ENCODE results near the gene LCLAT1.

Gene LCLAT1

GRCh38 chr2:30664761-30665358 is 217.8 kb downstream of the LCLAT1 start:
- no peaks in the 10 kb centered on the region for H3K9me2 ChIP-seq (replicated peaks; ENCODE audit: insufficient read depth, low read length)
- peaks cover 23% of the 10 kb centered on the region; the same call in 1 of the 2 replicates for H3K9me3 ChIP-seq (ENCODE audit: insufficient read depth, low read length)
- H3K79me2 ChIP-seq (ENCODE audit: insufficient read depth, low read length) = no peaks in the 10 kb centered on the region
- no peak overlapping the region for H2AFZ ChIP-seq (ENCODE audit: low read depth, low read length, severe bottlenecking)
- no peak overlapping the region for H3K27ac ChIP-seq (ENCODE audit: low read depth, low read length)
- H3K9ac ChIP-seq (ENCODE audit: low read length) = no peak overlapping the region
- H3K4me2 ChIP-seq (ENCODE audit: low read depth, low read length, poor library complexity, severe bottlenecking) = no peak overlapping the region
- H3F3A ChIP-seq (ENCODE audit: insufficient read depth) = no peaks in the 10 kb centered on the region
- H3K27me3 ChIP-seq (ENCODE audit: low read length) = no peaks in the 10 kb centered on the region
- H4K20me1 ChIP-seq (ENCODE audit: low read depth, low read length) = no peaks in the 10 kb centered on the region
- no peak for TF ChIP-seq CTCF (IDR thresholded peaks at IDR 0.05; ENCODE audit: insufficient read depth, low read length, poor library complexity, severe bottlenecking)
- TF ChIP-seq EZH2phosphoT487 (conservative IDR thresholded peaks at IDR 0.05; ENCODE audit: low read length) = no peak
- no peak overlapping the region for H3K4me3 ChIP-seq (ENCODE audit: insufficient read depth, low read length, poor library complexity, severe bottlenecking)
- no peaks in the 10 kb centered on the region; the same call in 1 of the 2 replicates for H3K36me3 ChIP-seq (ENCODE audit: low read length)

- Histone ChIP-seq H3K4me2 (ENCODE audit: low read depth, low read length, poor library complexity, severe bottlenecking) (no peak overlapping the region), H3K27me3 (ENCODE audit: low read length) (no peaks in the 10 kb centered on the region), H3K79me2 (ENCODE audit: insufficient read depth, low read length) (no peaks in the 10 kb centered on the region), H2AFZ (ENCODE audit: low read depth, low read length, severe bottlenecking) (peak overlapping the region; percentile 21), H3K4me3 (ENCODE audit: insufficient read depth, low read length, poor library complexity, severe bottlenecking) (no peak overlapping the region), H3F3A (ENCODE audit: insufficient read depth) (no peaks in the 10 kb centered on the region), H3K36me3 (ENCODE audit: low read length) (no peaks in the 10 kb centered on the region; the same call in 1 of the 2 replicates), H3K9me3 (ENCODE audit: insufficient read depth, low read length) (peaks cover 23% of the 10 kb centered on the region; the same call in 1 of the 2 replicates), H3K9ac (ENCODE audit: low read length) (no peak overlapping the region), H3K9me2 (replicated peaks; ENCODE audit: insufficient read depth, low read length) (no peaks in the 10 kb centered on the region), H4K20me1 (ENCODE audit: low read depth, low read length) (no peaks in the 10 kb centered on the region), H3K27ac (ENCODE audit: low read depth, low read length) (peak overlapping the region; percentile 71)
- TF ChIP-seq EZH2phosphoT487 (conservative IDR thresholded peaks at IDR 0.05; ENCODE audit: low read length) (no peak), CTCF (IDR thresholded peaks at IDR 0.05; ENCODE audit: insufficient read depth, low read length, poor library complexity, severe bottlenecking) (no peak)
Observed at GRCh38 chr2:30665761-30666265, 218.8 kb downstream of the LCLAT1 start.

- peaks cover 23% of the 10 kb centered on the region; the same call in 1 of the 2 replicates for H3K9me3 ChIP-seq (ENCODE audit: insufficient read depth, low read length)
- no peaks in the 10 kb centered on the region for H4K20me1 ChIP-seq (ENCODE audit: low read depth, low read length)
- peak overlapping the region; percentile 21 for H2AFZ ChIP-seq (ENCODE audit: low read depth, low read length, severe bottlenecking)
- H3K4me3 ChIP-seq (ENCODE audit: insufficient read depth, low read length, poor library complexity, severe bottlenecking) = no peak overlapping the region
- H3K9ac ChIP-seq (ENCODE audit: low read length) = no peak overlapping the region
- H3K9me2 ChIP-seq (replicated peaks; ENCODE audit: insufficient read depth, low read length) = no peaks in the 10 kb centered on the region
- TF ChIP-seq CTCF (IDR thresholded peaks at IDR 0.05; ENCODE audit: insufficient read depth, low read length, poor library complexity, severe bottlenecking) (no peak), EZH2phosphoT487 (conservative IDR thresholded peaks at IDR 0.05; ENCODE audit: low read length) (no peak)
- H3K4me2 ChIP-seq (ENCODE audit: low read depth, low read length, poor library complexity, severe bottlenecking) = peak overlapping the region; percentile 5
- H3K36me3 ChIP-seq (ENCODE audit: low read length) = no peaks in the 10 kb centered on the region; the same call in 1 of the 2 replicates
- H3K27ac ChIP-seq (ENCODE audit: low read depth, low read length) = peak overlapping the region; percentile 71
- no peaks in the 10 kb centered on the region for H3F3A ChIP-seq (ENCODE audit: insufficient read depth)
- H3K79me2 ChIP-seq (ENCODE audit: insufficient read depth, low read length) = no peaks in the 10 kb centered on the region
- H3K27me3 ChIP-seq (ENCODE audit: low read length) = no peaks in the 10 kb centered on the region
Observed at GRCh38 chr2:30666266-30666874, 219.3 kb downstream of the LCLAT1 start.
